Measurements from ENCODE around the gene CRYBG1. TPM values are rescaled to one million over a fixed set of nuclear protein-coding genes. Genes with fewer than 3 reads are reported as not detected.

The CRYBG1 gene
- total and polyA plus RNA-seq, 2 experiments from 2014 or later, result 3.2 to 10.0 TPM

DNA sequence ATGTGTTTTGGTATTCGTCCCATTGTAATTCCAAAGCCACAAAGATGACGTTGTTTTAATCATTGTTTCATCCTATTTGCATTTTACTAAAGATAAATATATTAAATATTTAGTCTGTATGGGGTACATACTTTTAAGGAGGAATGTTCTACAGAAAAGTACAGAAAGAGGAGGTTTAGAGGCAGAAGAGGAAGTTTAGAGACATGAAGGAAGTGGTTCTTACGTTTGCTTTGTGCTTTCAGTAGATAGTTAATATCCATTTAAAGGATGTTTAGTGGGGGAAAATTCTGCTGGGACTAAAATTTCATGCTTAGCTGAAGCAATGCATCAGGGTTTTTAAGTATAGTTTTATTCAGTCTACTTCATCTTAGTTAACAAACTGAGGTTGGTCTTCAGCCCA, 116.6 kb downstream of the CRYBG1 start:
- Histone ChIP-seq H3K27ac (no peak overlapping the region), H3K4me2 (no peak overlapping the region), H3K9me3 (ENCODE audit: low read depth) (no peaks in the 10 kb centered on the region), H3K27me3 (no peaks in the 10 kb centered on the region), H3K79me2 (no peaks in the 10 kb centered on the region), H3K4me1 (ENCODE audit: insufficient read depth) (no peaks in the 10 kb centered on the region), H3K36me3 (replicated peaks; ENCODE audit: insufficient read depth, low read depth) (no peaks in the 10 kb centered on the region), H3K4me3 (no peak overlapping the region), H4K20me1 (ENCODE audit: insufficient read depth, poor library complexity, severe bottlenecking) (no peaks in the 10 kb centered on the region), H2AFZ (no peak overlapping the region), H3K9me2 (replicated peaks; ENCODE audit: insufficient read depth) (no peaks in the 10 kb centered on the region)
- TF ChIP-seq, protein P1, sequence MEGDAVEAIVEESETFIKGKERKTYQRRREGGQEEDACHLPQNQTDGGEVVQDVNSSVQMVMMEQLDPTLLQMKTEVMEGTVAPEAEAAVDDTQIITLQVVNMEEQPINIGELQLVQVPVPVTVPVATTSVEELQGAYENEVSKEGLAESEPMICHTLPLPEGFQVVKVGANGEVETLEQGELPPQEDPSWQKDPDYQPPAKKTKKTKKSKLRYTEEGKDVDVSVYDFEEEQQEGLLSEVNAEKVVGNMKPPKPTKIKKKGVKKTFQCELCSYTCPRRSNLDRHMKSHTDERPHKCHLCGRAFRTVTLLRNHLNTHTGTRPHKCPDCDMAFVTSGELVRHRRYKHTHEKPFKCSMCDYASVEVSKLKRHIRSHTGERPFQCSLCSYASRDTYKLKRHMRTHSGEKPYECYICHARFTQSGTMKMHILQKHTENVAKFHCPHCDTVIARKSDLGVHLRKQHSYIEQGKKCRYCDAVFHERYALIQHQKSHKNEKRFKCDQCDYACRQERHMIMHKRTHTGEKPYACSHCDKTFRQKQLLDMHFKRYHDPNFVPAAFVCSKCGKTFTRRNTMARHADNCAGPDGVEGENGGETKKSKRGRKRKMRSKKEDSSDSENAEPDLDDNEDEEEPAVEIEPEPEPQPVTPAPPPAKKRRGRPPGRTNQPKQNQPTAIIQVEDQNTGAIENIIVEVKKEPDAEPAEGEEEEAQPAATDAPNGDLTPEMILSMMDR (IDR thresholded peaks at IDR 0.05; ENCODE audit: poor library complexity), result no peak
- TF ChIP-seq EZH2 (IDR thresholded peaks at IDR 0.05; ENCODE audit: borderline replicate concordance), result no peak
- no peak for TF ChIP-seq EZH2phosphoT487 (IDR thresholded peaks at IDR 0.05; ENCODE audit: low read depth, severe bottlenecking, unreplicated experiment)
- DNase-seq (ENCODE audit: low spot score), result no peak
- WGBS (ENCODE audit: low lambda C conversion rate, missing lambda C conversion rate), result 86% methylated on average over 3 of the region's 3 CpGs

DNA sequence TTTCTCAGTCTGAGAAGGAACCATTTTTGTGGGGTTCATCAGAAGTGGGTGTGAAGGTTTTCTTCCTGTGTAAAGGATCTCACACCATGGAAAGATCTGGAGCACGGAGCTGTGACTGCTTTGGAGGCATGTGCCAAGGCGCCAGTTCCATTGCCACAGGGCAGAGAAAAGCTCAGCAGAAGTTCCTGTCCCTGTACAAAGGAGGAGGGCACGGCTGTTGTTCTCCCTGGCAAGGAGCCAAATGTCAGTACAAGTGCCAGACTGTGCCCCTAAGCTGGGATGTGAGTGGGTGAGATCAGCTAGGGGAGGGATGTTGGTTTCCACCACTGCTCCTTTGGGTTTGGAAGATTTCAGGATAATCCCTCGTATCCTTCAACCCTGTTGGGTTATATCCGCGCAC, 117.3 kb downstream of the CRYBG1 start:
- TF ChIP-seq EZH2 (IDR thresholded peaks at IDR 0.05; ENCODE audit: borderline replicate concordance) (no peak), EZH2phosphoT487 (IDR thresholded peaks at IDR 0.05; ENCODE audit: low read depth, severe bottlenecking, unreplicated experiment) (no peak)
- TF ChIP-seq, protein P1 (IDR thresholded peaks at IDR 0.05; ENCODE audit: poor library complexity), result no peak
- Histone ChIP-seq H3K27ac (no peak overlapping the region), H3K79me2 (no peaks in the 10 kb centered on the region), H4K20me1 (ENCODE audit: insufficient read depth, poor library complexity, severe bottlenecking) (no peaks in the 10 kb centered on the region), H3K9me2 (replicated peaks; ENCODE audit: insufficient read depth) (no peaks in the 10 kb centered on the region), H3K9me3 (ENCODE audit: low read depth) (no peaks in the 10 kb centered on the region), H3K4me1 (ENCODE audit: insufficient read depth) (no peaks in the 10 kb centered on the region), H3K27me3 (no peaks in the 10 kb centered on the region), H3K4me2 (no peak overlapping the region), H2AFZ (no peak overlapping the region), H3K4me3 (no peak overlapping the region), H3K36me3 (replicated peaks; ENCODE audit: insufficient read depth, low read depth) (no peaks in the 10 kb centered on the region)
- WGBS (ENCODE audit: low lambda C conversion rate, missing lambda C conversion rate), result 90% methylated on average over 6 of the region's 6 CpGs
- no peak for DNase-seq (ENCODE audit: low spot score)

DNA sequence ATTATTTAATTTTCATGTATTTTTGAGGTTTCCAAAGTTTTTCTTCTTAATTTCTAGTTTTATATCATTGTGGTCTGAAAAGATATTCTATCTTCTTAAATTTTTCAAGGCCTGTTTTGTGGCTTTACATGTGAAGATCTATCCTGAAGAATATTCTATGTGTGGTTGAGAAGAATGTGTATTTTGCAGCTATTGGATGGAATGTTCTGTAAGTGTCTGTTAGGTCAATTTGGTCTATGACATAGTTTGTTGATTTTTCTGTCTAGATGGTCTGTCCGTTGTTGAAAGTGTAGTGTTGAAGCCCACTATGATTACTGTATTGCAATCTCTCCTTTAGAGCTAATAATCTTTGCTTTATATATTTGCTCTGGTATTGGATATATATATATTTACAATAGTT, 125.7 kb downstream of the CRYBG1 start:
- 82% methylated on average over 1 of the region's 1 CpG for WGBS (ENCODE audit: low lambda C conversion rate, missing lambda C conversion rate)
- H3K4me2 ChIP-seq, result no peak overlapping the region
- no peaks in the 10 kb centered on the region for H3K9me2 ChIP-seq (replicated peaks; ENCODE audit: insufficient read depth)
- H3K27ac ChIP-seq, result no peak overlapping the region
- no peaks in the 10 kb centered on the region for H3K79me2 ChIP-seq
- no peaks in the 10 kb centered on the region for H3K4me1 ChIP-seq (ENCODE audit: insufficient read depth)
- DNase-seq (ENCODE audit: low spot score), result no peak
- TF ChIP-seq EZH2 (IDR thresholded peaks at IDR 0.05; ENCODE audit: borderline replicate concordance) (no peak), EZH2phosphoT487 (IDR thresholded peaks at IDR 0.05; ENCODE audit: low read depth, severe bottlenecking, unreplicated experiment) (no peak)
- TF ChIP-seq, protein P1 (IDR thresholded peaks at IDR 0.05; ENCODE audit: poor library complexity), result no peak
- no peak overlapping the region for H2AFZ ChIP-seq
- no peak overlapping the region for H3K4me3 ChIP-seq
- H3K36me3 ChIP-seq (replicated peaks; ENCODE audit: insufficient read depth, low read depth), result no peaks in the 10 kb centered on the region
- no peaks in the 10 kb centered on the region for H3K9me3 ChIP-seq (ENCODE audit: low read depth)
- no peaks in the 10 kb centered on the region for H4K20me1 ChIP-seq (ENCODE audit: insufficient read depth, poor library complexity, severe bottlenecking)
- no peaks in the 10 kb centered on the region for H3K27me3 ChIP-seq
